C4-2B (cell line): ENCODE measurements around the gene ANKRD11.

Source experiments
- H3K27ac ChIP-seq: fragments of 450-650 bp; 2 replicates; pipeline ENCODE4 v1.5.1; 2017
- ZFX ChIP-seq: fragments of 450-650 bp; IDR thresholded peaks from 2 replicates; pipeline ENCODE4 v1.6.1; 2017
- TF ChIP-seq, protein P1 (sequence below): fragments of 450-650 bp; conservative IDR thresholded peaks from 2 replicates; pipeline ENCODE4 v1.5.1; 2017; ENCODE audit warnings: mild to moderate bottlenecking

ANKRD11 gene

GRCh38 chr16:89319886-89320781 is 170.2 kb downstream of the ANKRD11 start:
- no peak for TF ChIP-seq ZFX
- TF ChIP-seq, protein P1, sequence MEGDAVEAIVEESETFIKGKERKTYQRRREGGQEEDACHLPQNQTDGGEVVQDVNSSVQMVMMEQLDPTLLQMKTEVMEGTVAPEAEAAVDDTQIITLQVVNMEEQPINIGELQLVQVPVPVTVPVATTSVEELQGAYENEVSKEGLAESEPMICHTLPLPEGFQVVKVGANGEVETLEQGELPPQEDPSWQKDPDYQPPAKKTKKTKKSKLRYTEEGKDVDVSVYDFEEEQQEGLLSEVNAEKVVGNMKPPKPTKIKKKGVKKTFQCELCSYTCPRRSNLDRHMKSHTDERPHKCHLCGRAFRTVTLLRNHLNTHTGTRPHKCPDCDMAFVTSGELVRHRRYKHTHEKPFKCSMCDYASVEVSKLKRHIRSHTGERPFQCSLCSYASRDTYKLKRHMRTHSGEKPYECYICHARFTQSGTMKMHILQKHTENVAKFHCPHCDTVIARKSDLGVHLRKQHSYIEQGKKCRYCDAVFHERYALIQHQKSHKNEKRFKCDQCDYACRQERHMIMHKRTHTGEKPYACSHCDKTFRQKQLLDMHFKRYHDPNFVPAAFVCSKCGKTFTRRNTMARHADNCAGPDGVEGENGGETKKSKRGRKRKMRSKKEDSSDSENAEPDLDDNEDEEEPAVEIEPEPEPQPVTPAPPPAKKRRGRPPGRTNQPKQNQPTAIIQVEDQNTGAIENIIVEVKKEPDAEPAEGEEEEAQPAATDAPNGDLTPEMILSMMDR: no peak
- H3K27ac ChIP-seq: peak overlapping the region; percentile 90

DNA sequence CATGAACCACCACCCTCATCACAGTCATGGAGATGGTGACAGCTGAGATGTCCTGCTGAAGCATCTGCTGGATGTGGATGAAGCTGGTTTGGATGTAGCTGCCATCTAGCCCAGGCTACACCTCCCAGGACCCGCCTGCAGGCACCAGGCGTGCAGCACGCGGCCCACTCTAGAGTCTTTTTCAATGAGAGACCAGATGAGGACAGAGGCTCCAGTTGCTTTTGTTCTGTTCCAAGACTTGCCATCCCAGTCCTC is 170.8 kb downstream of the ANKRD11 start:
- peak overlapping the region; percentile 90 for H3K27ac ChIP-seq
- TF ChIP-seq, protein P1: no peak
- no peak for TF ChIP-seq ZFX

DNA sequence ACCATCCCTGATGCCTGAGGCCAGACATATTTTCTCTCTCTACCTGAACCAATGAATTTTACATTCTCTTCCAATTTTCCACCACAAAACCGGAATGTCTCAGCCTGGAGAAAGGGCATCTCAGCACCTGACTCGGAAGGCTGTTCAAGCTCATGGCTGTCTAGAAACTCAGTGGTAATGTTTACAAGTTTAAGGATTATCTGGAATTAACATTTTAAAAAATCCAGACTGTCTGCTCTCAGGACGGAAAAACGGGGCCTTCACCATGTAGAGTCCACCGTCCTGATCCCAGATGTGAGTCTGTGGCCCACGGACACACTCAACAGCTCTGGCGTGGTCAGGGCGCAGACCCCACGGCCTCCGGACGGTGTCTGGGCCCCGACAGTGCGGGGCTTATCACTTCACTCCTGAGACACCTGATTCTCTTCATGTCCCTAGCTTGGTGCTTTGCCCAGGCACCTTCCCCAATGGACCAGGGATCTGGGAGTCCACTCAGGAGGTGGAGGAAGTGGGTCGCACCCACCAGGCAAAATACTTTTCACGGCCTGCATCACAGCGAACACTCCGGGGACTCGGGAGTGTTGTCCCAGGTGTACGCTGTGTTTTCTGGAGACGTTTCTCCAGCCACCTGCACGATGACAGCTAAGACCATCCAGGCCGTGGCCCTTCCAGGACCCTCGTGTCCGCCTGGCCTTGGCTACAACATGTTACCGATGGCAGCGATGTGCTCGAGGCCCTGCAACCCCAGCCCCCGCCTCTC is 171.3 kb downstream of the ANKRD11 start:
- peak overlapping the region; percentile 90; the same call in 1 of the 2 replicates for H3K27ac ChIP-seq
- TF ChIP-seq, protein P1: no peak
- TF ChIP-seq ZFX: no peak

DNA sequence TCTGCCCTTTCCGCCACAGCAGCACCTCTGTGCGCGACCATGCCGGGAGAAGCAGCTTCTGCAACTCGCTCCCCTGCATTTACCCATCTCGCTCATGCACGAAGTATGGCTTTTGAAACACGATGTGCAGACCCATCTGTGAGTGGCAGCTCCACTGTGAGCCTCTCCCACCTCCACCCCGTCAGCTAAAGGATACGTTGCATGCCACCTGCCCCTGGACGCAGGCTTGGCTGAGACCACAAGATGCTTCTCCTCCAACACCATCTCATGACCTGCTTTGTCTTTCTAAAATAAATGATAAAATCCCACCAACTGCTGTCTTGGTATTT is 172.0 kb downstream of the ANKRD11 start:
- no peak for TF ChIP-seq ZFX
- TF ChIP-seq, protein P1: no peak
- H3K27ac ChIP-seq: no peak overlapping the region

DNA sequence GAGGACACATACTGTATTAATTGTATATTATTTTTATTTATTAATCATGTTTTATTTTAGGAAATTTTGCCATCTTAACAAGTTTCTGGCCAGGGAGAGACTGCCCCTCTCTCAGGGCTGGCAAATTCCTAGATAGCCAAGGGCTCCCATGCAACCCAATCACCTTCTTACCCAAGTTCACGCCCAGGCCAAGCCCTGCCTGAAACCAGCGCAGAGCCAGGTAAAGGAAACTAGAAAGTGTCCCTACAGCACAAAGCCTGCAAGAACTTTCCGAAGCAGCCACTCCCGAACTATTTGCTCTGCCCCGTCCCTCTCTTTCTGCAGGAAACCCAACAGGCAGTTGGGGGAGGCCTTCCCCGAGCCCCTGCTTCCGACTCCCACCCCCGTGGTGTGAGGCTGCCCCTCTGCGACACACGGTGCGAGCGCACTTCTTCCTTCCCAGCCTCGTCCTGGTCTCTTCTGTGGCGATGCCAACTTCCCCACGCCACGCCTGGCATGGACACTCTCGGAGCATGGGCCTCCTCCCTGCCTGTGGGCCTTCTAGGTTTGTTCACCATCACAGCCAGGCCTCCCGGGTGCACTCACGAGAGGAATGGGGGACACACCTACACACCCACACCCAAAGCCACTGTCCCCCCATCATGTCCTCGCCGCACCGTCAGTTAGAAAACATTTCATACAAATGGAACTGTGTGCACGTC is 172.5 kb downstream of the ANKRD11 start:
- H3K27ac ChIP-seq: no peak overlapping the region
- TF ChIP-seq, protein P1: no peak
- TF ChIP-seq ZFX: no peak

- TF ChIP-seq, protein P1: no peak
- H3K27ac ChIP-seq: no peak overlapping the region
Observed at GRCh38 chr16:89317101-89317671, 173.2 kb downstream of the ANKRD11 start.

DNA sequence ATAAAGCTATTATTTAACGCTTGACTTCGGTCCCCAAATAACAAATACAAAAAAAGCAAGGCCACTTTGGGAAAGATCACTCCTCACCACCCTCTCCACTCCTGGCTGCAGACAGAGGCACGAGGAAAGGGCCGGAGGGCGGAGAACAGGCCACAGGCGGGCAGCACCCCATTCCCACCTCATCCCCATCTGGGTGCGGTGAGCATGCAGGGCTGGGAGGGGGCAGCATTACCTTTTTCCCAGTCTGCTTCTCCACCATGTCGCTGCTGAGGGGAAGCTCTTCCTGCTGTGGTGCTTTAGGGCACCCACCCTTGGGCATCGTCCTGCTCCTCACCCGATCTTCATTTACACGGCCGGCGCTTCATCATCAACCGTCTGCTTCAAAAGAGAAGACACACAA is 173.7 kb downstream of the ANKRD11 start:
- no peak overlapping the region for H3K27ac ChIP-seq
- TF ChIP-seq, protein P1: no peak
- no peak for TF ChIP-seq ZFX
